ENCODE measurements around the gene PANK3. TPM values are rescaled to one million over a fixed set of nuclear protein-coding genes. Genes with fewer than 3 reads are reported as not detected.

The PANK3 gene
- polyA plus RNA-seq, 1 donor from 2014 or later, result 145 TPM

DNA sequence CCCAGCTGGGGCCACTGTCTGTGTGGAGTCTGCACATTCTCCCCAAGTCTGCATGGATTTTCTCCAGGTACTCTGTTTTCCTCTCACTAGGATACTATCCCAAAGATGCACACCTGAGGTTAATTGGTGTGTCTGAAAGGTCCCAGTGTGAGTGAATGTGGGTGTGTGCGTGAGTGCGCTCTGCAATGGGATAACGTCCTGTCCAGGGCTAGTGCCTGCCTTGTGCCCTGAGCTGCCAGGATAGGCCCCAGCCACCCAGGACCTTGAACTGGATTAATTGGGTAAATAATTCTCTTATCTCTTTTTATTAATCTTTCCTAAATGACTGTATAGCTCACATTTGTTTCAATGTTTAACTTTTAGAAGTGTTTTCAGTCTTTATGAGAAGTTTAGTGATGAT is 11.5 kb upstream of the PANK3 start:
- Histone ChIP-seq H3K4me2 (ENCODE audit: low read length) (no peak overlapping the region), H2AFZ (ENCODE audit: low read depth, low read length) (no peak overlapping the region), H3F3A (ENCODE audit: insufficient read depth, low read length, poor library complexity, severe bottlenecking) (no peaks in the 10 kb centered on the region), H3K27ac (ENCODE audit: low read length) (no peak overlapping the region), H3K79me2 (replicated peaks; ENCODE audit: insufficient read depth, low read length) (no peaks in the 10 kb centered on the region), H3K36me3 (ENCODE audit: insufficient read depth, low read length) (no peaks in the 10 kb centered on the region), H3K9ac (ENCODE audit: low read length) (no peak overlapping the region), H3K9me3 (ENCODE audit: low read length) (no peaks in the 10 kb centered on the region), H3K27me3 (ENCODE audit: insufficient read depth, low read depth, low read length) (no peaks in the 10 kb centered on the region), H3K4me3 (ENCODE audit: low read length) (no peak overlapping the region), H3K9me2 (ENCODE audit: insufficient read depth, low read length) (no peaks in the 10 kb centered on the region), H4K20me1 (ENCODE audit: insufficient read depth) (no peaks in the 10 kb centered on the region)
- TF ChIP-seq RAD21 (conservative IDR thresholded peaks at IDR 0.05) (no peak), MXI1 (conservative IDR thresholded peaks at IDR 0.05; ENCODE audit: poor library complexity, severe bottlenecking) (no peak), EZH2 (IDR thresholded peaks at IDR 0.05; ENCODE audit: borderline replicate concordance, insufficient read depth, low read length, poor library complexity, severe bottlenecking) (no peak), SMC3 (conservative IDR thresholded peaks at IDR 0.05; ENCODE audit: poor library complexity) (no peak), TAF1 (IDR thresholded peaks at IDR 0.05; ENCODE audit: low read depth) (no peak), POLR2AphosphoS5 (IDR thresholded peaks at IDR 0.05) (no peak), EP300 (conservative IDR thresholded peaks at IDR 0.05; ENCODE audit: poor library complexity, severe bottlenecking) (no peak)
- TF ChIP-seq, protein P1, sequence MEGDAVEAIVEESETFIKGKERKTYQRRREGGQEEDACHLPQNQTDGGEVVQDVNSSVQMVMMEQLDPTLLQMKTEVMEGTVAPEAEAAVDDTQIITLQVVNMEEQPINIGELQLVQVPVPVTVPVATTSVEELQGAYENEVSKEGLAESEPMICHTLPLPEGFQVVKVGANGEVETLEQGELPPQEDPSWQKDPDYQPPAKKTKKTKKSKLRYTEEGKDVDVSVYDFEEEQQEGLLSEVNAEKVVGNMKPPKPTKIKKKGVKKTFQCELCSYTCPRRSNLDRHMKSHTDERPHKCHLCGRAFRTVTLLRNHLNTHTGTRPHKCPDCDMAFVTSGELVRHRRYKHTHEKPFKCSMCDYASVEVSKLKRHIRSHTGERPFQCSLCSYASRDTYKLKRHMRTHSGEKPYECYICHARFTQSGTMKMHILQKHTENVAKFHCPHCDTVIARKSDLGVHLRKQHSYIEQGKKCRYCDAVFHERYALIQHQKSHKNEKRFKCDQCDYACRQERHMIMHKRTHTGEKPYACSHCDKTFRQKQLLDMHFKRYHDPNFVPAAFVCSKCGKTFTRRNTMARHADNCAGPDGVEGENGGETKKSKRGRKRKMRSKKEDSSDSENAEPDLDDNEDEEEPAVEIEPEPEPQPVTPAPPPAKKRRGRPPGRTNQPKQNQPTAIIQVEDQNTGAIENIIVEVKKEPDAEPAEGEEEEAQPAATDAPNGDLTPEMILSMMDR (IDR thresholded peaks at IDR 0.05; ENCODE audit: poor library complexity, severe bottlenecking), result no peak
- TF ChIP-seq, protein P2, sequence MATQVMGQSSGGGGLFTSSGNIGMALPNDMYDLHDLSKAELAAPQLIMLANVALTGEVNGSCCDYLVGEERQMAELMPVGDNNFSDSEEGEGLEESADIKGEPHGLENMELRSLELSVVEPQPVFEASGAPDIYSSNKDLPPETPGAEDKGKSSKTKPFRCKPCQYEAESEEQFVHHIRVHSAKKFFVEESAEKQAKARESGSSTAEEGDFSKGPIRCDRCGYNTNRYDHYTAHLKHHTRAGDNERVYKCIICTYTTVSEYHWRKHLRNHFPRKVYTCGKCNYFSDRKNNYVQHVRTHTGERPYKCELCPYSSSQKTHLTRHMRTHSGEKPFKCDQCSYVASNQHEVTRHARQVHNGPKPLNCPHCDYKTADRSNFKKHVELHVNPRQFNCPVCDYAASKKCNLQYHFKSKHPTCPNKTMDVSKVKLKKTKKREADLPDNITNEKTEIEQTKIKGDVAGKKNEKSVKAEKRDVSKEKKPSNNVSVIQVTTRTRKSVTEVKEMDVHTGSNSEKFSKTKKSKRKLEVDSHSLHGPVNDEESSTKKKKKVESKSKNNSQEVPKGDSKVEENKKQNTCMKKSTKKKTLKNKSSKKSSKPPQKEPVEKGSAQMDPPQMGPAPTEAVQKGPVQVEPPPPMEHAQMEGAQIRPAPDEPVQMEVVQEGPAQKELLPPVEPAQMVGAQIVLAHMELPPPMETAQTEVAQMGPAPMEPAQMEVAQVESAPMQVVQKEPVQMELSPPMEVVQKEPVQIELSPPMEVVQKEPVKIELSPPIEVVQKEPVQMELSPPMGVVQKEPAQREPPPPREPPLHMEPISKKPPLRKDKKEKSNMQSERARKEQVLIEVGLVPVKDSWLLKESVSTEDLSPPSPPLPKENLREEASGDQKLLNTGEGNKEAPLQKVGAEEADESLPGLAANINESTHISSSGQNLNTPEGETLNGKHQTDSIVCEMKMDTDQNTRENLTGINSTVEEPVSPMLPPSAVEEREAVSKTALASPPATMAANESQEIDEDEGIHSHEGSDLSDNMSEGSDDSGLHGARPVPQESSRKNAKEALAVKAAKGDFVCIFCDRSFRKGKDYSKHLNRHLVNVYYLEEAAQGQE (IDR thresholded peaks at IDR 0.05; ENCODE audit: borderline replicate concordance), result no peak

DNA sequence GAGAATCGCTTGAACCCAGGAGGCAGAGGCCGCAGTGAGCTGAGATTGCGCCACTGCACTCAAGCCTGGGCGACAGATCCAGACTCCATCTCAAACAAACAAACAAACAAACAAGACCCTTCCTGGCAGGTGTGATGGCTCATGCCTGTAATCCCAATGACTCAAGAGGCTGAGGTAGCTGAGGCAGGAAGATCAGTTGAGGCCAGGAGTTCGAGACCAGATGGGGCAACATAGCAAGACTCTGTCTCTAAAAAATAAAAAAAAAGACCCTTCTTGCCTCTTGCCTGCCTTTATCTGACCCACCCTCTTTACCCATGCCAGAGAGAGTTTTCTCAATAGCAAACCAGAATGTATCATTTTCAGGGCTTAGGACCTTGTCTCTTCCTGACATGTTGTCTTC is 8.8 kb upstream of the PANK3 start:
- Histone ChIP-seq H3K36me3 (ENCODE audit: insufficient read depth, low read length) (no peaks in the 10 kb centered on the region), H2AFZ (ENCODE audit: low read depth, low read length) (no peak overlapping the region), H3K27me3 (ENCODE audit: insufficient read depth, low read depth, low read length) (no peaks in the 10 kb centered on the region), H3K79me2 (replicated peaks; ENCODE audit: insufficient read depth, low read length) (no peaks in the 10 kb centered on the region), H3K9me3 (ENCODE audit: low read length) (no peaks in the 10 kb centered on the region), H4K20me1 (ENCODE audit: insufficient read depth) (no peaks in the 10 kb centered on the region), H3K4me3 (ENCODE audit: low read length) (no peak overlapping the region), H3K9ac (ENCODE audit: low read length) (no peak overlapping the region), H3K27ac (ENCODE audit: low read length) (no peak overlapping the region), H3F3A (ENCODE audit: insufficient read depth, low read length, poor library complexity, severe bottlenecking) (no peaks in the 10 kb centered on the region), H3K4me2 (ENCODE audit: low read length) (no peak overlapping the region), H3K9me2 (ENCODE audit: insufficient read depth, low read length) (no peaks in the 10 kb centered on the region)
- TF ChIP-seq MXI1 (conservative IDR thresholded peaks at IDR 0.05; ENCODE audit: poor library complexity, severe bottlenecking) (no peak), EZH2 (IDR thresholded peaks at IDR 0.05; ENCODE audit: borderline replicate concordance, insufficient read depth, low read length, poor library complexity, severe bottlenecking) (no peak), POLR2AphosphoS5 (IDR thresholded peaks at IDR 0.05) (no peak), RAD21 (conservative IDR thresholded peaks at IDR 0.05) (no peak), SMC3 (conservative IDR thresholded peaks at IDR 0.05; ENCODE audit: poor library complexity) (no peak), EP300 (conservative IDR thresholded peaks at IDR 0.05; ENCODE audit: poor library complexity, severe bottlenecking) (no peak)
- TF ChIP-seq, protein P1 (IDR thresholded peaks at IDR 0.05; ENCODE audit: poor library complexity, severe bottlenecking), result no peak

All from neural cell (in vitro differentiated cells).